HCT116 (cell line): ENCODE results near the gene PLCH2.

Experiments used
- CTCF ChIP-seq, 3 experiments: fragments of 200-600 bp in 1 of 3; sonication (generic) in 1 of 3; IDR thresholded peaks in 2 of 3; conservative IDR thresholded peaks in 1 of 3; 2 replicates each; pipeline ENCODE4 v1.5.1; 2012 to 2017; ENCODE audit warnings: low read depth in 2 of 3, low read length in 2 of 3, antibody characterized with exemption in 1 of 3, borderline replicate concordance in 1 of 3, control low read depth in 1 of 3, mild to moderate bottlenecking in 1 of 3, mixed read lengths in 1 of 3, mixed run types in 1 of 3, moderate library complexity in 1 of 3; ENCODE audit not compliant: insufficient read depth in 1 of 3
- POLR2A ChIP-seq: IDR thresholded peaks from 2 replicates; pipeline ENCODE4 v1.7.0; 2011; ENCODE audit warnings: borderline replicate concordance; ENCODE audit not compliant: insufficient read depth, insufficient read length; ENCODE audit errors: extremely low read depth
- RAD21 ChIP-seq: IDR thresholded peaks from 2 replicates; pipeline ENCODE4 v1.6.1; 2012; ENCODE audit warnings: low read depth, mild to moderate bottlenecking
- REST ChIP-seq: IDR thresholded peaks from 2 replicates; pipeline ENCODE4 v1.6.1; 2012; ENCODE audit warnings: low read depth
- YY1 ChIP-seq: IDR thresholded peaks from 2 replicates; pipeline ENCODE4 v1.6.1; 2011; ENCODE audit warnings: low read length, low read depth, moderate library complexity, mild to moderate bottlenecking; ENCODE audit not compliant: insufficient replicate concordance; ENCODE audit errors: extremely low read depth

GRCh38 chr1:2435091-2435490, 41.0 kb upstream of the PLCH2 start:
- TF ChIP-seq CTCF (IDR thresholded peaks at IDR 0.05 in 2 of 3, conservative IDR thresholded peaks at IDR 0.05 in 1 of 3; ENCODE audit: borderline replicate concordance in 1 of 3, insufficient read depth in 1 of 3, low read depth in 2 of 3, low read length in 2 of 3), result no peak
- no peak for TF ChIP-seq POLR2A
- no peak for TF ChIP-seq RAD21
- no peak for TF ChIP-seq YY1
- TF ChIP-seq REST, result no peak
